GM18519 (cell line): ENCODE data around the gene NPM1.

Experiments used
- ATAC-seq: cut with Tn5 transposase; IDR thresholded peaks from one replicate; pipeline ENCODE4 v1.9.1; 2021; ENCODE audit warnings: mild to moderate bottlenecking, moderate library complexity; ENCODE audit not compliant: unreplicated experiment, low FRiP score

NPM1 gene

DNA sequence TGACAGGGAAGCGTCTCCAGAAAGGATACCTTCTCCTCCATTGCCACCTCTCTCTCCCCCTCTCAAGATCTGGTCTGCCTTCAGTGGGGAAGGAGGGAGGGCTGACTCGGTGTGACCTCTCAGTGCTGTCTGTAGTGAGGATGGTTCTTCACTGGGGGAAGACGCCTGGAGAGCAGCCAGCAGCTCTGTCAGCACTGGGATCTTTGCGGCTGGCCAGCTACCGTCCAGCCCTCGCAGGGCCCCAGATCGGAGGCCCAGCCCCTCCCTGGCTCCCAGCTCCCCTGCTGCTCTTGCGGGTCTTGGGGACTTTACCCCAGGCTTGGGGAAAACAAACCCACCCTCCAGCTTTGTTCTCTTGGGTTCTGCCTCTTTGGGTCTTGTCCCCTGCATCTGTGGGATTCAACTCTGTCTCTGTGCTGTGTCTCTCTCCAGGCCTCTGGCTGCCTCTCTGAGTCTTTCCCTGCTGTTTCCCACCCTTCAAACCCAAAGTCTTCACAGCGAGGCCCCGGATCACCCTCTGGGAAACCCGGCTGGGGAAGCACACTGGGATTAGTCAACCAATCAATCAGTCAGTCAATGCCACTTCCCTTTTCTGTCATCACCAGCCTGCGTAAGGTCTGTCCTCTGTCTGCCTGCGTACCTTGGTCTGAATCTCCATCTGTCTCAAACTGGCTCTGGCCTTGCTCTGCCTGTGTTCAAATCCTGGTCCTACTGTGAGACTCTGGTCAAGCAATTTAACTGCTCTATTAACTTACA, 54.8 kb downstream of the NPM1 start:
- ATAC-seq, result no peak

DNA sequence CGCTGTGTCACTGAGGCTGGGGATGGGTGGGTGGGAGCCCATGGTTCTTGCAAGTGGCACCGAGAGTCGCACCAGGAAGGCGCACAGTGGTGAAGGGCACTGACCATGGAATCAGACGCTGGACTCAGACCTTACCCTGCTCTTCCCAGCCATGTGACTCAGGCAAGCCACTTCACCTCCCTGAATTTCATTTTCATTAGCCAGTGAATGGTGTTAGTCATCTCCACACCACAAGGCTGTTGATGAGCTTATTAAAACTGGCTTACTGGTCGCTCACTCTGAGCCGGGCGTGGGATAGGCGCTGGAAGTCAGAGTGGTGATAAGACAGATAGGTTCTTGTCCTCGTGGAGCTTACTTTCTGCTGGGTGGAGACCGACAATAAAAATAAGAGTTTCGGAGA, 56.9 kb downstream of the NPM1 start:
- no peak for ATAC-seq

DNA sequence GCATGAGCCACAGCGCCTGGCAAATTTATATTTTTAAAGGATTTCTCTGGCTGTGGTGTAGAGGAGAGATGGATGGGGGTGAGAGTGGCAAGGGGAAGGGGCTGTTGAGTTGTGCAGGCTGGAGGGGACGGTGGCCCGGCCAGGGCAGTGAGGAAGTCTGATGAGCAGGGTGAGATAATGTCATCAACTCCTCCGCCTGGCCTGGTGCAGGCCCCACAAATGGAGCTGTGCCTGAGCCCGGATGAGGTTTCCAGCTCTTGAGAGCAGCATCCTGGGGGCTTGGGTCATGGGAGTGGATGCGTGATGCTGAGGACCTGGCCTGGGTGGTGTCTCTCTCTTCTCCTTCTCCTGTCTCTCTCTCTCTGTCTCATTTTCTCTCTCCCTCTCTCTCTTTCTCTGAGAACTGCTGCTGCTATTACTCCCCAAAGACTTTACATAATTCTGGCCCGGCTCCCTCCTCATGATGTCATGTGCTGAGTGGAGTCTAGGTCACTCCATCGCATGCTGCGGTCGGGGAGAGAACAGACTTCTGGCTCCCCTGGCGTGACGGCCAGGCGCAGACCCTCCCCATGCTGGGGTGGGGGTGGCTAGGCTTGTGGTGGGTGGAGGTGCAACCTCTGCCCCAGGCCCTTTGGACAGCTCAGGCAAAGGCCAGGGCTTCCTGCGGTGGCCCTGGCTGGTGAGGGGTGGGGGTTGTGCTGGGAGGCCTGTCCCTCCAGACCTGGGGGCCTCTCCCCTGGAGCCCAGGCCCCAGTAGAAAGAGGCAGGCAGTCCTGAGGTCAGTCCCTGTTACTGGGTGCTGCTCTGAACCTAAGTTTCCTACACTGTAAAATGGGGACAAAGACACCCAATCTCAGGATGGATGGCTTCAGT, 58.2 kb downstream of the NPM1 start:
- ATAC-seq, result no peak

DNA sequence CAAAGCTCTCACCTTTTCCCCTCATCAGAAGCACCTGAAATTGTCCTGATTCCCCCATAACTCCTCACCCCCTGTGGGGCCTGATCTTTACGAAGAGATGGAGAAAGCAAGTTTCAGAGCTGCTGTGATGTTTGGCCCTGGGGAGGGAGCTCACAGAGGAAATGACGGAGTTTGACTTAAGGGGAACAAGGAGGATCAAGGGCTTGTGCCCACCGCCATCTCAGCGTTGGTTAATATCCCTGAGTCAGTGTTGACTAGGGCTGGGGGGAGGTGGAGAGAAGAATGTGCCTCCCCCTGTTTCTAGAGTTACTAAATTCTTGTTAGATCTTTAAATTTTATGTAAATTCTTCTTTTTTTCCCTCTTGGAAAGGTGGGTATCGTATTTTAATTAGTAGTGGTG, 59.6 kb downstream of the NPM1 start:
- no peak for ATAC-seq

DNA sequence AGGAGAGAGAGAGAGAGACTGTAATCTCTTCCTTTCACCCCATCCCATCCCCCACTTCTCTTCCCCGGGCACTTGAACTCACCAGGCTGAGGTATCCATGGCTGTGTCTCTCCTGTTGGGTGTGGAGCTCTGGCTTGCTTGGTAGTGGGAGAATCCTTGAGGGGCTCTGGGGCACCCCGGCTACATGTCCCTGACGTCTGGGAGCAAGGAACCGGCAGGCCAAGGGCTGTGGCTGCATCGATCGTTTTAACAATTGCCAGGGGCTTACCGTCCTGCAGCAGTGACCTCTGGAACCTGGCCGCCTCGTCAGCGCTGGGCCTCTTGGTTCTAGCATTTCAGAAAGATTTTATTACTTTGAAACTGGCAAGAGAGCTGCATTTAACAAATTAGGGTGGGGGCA, 61.8 kb downstream of the NPM1 start:
- no peak for ATAC-seq

DNA sequence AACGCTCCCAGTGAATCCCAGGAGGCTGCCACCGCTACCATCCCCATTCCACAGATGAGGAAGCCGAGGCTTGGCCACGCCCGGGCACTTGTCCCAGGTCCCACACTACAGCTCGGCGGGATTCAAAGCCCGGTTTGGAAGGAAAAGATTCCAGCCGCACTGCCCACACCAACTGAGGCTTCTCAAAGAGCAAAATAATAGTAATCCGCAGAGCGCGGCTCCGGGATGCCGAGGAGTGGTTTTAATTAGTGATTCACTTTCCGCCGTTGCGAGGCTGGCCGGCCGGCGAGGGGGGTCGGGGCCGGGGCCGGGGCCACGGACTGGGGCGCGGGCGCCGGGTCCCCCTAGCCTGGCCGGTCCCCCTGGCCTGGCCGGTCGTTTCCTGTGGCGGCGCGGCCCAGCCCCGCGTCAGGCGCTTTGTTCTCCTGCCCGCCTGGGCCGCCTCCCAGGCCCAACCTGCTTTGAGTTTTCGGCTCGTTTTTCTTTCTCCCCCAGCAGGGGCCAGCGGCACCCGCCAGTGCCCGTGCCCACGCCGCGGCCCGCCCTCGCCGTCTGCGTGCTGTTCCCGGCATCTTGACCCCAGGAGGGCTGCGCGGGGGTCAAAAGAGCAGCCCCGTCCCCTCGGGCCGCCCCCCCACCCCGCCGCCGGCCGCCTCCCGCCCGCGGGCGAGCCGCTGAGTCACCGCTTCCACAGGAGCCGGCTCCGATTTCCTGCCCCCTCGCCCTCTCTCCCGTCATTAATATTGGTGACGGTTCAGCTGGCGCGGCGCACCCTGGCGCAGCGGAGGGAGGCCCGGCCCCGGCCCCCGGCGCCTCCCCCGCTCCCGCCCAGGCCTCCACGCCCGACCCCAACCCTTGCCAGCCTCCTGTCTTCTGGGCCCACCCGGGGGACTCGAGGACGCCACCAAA, 63.0 kb downstream of the NPM1 start:
- ATAC-seq, result no peak

DNA sequence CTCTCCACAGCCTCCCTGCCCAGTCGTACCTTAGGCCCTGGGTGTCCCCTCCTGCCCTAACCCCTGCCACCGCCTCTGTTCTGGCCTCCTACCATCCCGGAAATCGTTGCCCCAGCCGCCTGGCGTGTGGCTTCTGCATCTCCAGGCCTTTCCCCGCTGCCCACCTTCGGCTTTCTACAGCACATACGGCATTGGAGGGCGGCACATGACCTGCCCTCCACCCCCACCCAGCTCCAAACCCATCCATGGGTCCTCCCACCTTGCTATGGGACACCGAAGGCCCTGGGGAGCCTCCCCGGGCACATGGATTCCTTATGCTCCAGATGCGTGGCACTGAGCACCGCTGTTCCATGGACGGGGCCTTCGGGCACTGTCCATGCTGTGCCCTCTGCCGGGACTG, 63.8 kb downstream of the NPM1 start:
- ATAC-seq, result no peak

DNA sequence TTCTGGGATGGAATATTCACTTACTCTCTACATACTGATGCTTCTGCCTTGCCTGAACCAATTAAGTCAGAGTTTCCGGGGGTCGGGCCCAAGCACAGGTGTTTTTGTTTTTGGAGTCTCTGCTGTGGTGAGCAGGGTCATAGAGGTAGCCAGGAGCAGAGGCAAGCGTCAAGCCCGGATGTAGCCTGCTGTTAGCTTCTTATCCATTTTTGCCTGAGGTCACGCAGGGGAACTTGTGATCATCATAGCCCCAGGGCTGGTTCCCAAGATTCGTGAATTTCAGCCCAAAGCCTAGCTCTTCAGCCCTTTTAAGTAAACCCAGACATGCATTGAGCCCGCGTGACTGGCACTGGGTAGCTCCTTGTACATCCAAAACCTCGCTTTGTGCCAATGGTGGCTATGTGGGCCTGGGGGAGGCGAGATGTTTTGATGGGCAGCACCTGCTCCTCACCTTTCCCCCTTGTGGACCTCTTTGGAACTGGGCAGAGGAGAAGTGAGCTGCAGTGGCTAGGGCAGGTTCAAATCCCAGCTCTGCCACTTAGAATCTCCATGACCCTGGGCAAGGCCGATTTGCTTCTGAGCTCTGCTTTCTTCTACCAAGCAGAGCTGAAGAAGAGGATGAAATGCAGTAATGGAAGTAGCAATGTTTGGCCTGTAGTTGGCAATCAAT, 65.5 kb downstream of the NPM1 start:
- no peak for ATAC-seq

DNA sequence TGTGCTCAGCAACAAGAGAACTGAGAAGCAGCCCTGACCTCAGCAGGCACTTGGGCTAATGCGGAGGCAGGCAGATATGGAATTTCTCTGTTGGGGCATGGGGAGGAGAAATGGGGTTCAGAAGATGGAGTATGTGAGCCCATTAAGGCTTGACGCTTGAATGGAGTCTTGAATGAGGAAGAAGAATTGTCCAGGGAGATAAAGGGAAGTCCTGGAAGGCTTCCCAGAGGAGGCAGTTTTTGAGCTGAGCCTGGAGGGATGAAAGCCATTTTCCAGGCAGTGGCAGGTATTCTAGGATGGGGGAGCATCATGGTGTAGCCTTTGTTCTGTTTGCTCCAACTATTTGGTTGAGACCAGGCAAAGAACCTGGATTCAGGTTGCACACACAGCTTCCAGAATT, 66.3 kb downstream of the NPM1 start:
- ATAC-seq, result no peak

DNA sequence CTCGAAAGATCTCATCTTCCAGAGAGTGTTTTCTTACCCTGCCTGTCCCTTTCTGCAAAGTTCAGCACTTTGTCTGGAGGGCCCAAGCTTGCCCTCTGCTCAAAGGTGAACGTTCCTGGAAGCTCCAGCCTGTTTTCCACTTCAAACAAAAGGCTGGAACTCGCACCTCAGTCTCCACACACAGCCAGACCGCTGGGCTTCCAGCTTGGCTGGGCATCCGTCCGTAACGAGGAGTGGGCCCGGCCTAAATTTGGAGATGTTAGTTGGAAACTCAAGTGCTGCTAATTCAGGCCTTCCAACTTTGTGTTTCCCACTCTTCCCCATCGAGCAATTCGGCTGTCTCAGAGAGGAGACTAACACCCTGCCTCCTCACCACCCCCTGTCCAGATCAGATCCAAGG, 66.9 kb downstream of the NPM1 start:
- no peak for ATAC-seq

DNA sequence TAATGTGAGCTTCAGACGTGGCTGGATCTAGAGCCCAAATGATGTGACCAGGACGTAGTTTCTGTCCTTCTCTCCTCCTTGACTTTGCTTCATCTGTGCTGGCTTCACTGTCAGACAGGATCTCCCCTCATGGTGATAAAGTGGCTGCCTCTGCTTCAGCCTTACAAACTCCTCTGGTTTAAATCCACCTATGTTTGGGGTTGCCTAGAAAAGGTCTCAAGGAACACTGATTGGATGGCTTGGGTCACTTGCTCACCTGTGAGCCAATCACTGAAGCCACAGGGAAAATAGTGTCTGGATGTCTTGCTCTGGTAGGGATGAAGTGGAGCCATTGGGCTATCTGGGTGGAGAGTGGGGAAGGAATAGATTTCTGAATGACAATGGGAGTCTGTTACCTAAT, 67.9 kb downstream of the NPM1 start:
- no peak for ATAC-seq

DNA sequence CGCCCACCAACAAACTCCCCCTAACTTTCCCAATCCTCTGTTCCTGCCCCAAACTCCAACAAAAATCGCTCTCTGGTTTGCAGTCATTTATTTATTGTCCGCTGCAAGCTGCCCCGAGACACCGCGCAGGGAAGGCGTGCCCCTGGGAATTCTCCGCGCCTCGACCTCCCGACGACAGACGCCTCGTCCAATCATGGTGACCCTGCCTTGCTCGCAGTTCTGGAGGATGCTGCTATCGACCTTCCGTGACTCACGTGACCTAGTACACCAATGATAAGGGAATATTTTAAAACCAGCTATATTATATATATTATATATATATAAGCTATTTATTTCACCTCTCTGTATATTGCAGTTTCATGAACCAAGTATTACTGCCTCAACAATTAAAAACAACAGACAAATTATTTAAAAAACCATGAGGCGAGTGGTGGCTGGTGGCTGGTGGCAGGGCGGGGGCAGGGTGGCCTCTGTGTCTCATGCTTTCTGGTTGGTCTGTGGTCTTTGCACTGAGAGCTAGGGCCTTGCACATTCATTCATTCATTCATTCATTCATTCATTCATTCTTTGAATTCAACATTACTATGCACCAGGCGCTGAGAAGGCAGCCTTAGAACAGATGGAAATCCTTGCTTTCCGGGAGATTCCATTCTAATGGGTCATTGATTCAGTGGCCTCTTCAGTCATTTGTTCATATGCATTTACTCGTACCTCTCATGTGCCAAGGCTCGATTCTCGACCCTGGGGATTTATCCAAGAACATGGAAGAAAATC, 69.7 kb downstream of the NPM1 start:
- ATAC-seq, result no peak

DNA sequence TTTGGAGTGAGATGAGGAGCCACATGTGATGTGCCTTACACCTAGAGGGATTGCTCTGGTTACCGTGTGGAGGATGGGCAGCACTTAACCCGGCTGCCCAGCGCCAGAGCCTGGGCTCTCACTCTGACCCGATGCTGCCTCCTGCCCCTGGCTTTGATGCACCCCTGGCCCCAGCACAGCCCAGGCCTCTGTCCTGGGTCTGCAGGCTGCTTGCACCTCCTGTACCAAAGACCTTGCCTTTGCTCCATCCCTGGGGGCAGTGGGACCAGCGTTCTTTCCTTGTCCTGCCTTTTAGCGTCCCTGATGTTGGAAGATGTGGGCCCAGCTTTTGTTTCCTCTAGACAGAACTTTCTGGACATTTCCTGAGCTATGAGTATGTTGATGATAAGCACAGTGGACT, 72.2 kb downstream of the NPM1 start:
- no peak for ATAC-seq
